NCI-H524 (cell line): Measurements from ENCODE around the gene AQP5.
A peak's percentile ranks its signal among the peaks of the same experiment; 100 is the strongest.

Source experiments
- DNase-seq, 2 experiments: peaks; one replicate each; lab custom pipeline; 2025; lab: John Stamatoyannopoulos, UW

AQP5 gene

DNA sequence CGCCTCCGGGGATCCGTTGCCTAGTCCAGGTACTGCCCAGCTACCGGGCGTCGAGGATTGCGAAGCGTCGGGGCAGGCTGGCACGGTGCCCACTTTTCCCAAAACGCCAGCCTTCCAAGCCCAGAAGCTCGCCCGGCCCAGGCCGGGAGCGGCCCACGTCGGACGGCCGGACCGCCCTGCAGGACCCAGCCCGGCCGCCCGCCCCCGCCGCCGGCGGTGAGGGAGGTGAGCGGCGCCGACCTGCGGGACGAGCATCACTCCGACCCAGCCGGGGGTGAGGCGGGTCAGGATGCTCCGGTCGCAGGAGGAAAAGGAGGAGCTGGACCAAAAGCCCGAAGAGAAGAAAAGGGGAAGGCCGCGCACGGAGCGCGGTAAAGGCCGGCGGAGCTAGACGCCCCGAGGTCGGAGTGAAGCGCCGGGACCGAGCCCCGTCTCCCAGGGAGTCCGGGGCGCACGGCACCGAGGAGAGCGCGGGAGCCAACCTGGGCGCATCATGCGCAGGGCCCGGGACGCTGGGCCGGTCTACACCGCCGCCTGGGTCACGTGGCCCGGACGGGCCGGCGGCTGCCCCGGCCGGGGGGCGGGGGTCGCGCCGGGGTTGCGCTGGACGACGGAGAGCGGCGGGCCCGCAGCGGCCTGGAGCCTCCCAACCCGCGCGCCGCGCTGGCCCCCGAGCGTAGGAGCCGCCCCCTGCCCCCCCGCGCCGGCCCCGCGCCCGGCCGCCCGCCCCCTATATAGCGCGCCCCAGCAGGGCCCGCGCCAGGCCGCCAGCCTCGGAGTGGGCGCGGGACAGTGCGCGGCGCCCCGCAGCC is at the start of gene AQP5:
Gene AQP5 (plus strand): TSS at position 762 of the 812 bp plus-strand sequence. CDS start 146 bp downstream, outside the sequence.
- DNase-seq: no peak

DNA sequence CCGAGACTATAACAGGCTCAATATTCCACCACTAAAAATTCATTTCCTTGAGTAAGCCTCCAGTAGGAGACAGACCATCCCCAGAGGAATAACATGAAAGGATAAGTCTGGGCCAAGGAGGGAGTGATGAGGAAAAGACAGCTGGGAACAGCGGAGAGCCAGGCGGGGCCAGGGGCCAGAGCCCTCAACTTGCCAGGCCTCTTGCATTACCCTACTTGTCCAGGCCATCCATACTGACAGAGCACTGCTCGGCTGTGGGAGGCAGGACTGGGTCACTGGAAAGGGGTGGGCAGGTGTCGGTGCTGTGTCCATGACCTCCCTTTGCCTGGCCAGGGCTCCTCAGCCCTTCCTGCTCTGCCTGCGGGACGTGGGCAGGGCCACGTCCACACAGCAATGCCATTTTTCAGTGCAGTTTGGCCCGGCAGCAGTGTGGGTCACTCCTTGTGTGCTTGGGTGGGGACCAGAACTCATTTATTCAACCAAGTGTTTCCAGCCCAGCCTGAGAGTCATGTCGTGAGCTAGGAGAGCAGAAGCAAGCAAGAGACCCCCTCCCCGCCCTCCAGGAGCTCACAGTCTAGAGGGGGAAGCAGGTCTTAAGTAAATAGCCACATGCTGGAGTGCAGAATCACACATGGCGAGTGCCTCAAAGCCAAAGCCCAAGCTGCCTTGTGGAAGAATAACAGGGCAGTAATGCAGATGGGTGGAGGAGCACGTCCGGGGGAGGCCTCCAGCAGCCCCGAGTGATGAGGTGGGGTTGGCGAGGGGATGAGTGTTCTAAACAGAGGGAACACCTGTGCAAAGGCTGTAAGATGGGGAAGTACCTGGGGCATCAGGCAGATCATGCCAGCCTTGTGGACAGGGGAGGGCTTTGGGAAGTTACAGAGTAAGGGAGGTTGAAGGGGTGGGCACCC is 49.1 kb upstream of the AQP5 start:
- no peak for DNase-seq

DNA sequence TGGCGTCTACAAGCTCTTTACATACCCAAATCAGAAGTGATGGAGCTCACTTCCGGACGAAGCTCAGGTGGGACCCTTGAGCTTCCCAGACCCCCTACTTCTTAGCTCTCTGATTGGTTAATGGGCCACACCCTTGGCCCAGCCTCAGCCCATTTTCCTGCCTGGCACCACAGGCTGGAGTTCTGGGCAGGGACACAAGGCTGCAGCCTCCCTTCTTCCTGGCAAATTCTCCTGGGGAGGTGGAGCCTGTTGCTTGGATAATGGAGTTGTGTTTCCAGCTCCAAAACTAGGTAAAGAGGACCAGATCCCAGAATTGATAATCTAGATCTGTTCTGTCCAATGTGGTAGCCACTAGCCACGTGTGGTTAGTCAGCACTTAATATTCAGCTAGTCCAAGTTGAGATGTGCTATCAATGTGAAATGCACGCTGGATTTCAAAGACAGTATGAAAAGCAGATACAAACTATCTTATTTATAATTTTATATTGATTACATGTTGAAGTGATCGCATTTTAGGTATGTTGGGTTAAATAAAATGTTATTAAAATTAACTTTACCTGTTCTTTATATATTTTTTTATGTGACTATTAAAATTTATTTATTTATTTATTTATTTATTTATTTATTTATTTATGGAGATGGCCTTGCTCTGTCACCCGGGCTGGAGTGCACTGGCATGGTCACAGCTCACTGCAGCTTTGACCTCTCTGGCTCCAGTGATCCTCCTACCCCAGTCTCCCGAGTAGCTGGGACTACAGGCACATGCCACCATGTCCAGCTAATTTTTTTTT is 45.3 kb upstream of the AQP5 start:
- no peak for DNase-seq

DNA sequence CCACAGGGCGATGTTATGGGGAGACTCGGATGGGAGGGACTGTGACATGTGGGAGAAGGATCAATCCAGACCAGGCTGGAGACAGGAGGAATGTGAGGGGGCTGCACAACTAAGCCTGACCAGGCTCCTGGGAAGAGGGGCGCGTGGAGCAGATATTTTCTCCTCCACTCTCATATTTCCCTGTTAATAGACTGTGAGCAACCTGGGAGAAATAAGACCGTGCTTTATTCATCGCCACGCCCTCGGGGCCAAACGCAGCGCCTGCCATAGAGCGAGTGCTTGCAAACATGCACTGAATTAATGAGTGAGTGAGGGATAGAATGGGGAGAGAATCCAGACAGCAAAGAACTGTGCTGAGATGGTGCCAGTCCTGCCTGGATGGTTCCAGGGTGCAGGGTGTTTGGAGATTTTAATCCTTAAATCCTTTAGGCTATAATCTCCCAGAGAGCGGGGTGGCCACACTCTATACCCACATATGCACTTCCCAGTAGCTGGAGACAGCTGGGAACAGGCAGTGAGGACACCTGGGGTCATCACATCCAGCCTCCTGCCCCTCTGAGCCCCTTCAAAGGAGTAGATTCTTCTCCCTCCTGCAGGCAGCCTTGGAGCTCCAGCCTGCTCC is 44.4 kb upstream of the AQP5 start:
- peak; percentile 59 to 81 for DNase-seq

DNA sequence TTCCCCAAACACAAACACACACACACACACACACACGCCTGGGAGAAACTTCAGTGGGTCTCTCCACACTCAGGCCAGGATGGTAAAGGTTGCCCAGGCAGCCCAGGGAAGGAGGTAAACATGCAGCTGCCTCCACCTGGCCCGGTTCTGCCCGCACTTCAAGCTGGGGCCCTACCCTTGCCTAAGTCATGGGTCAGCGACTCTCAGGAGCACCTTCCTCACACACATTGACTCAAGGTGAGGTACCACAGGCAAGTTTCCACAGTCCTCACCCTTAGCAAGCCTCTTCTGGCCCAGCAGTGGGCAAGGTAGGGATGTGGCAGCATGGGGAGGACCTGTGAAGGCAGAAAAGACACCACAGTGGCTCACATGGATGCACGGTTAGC is 43.9 kb upstream of the AQP5 start:
- no peak for DNase-seq

DNA sequence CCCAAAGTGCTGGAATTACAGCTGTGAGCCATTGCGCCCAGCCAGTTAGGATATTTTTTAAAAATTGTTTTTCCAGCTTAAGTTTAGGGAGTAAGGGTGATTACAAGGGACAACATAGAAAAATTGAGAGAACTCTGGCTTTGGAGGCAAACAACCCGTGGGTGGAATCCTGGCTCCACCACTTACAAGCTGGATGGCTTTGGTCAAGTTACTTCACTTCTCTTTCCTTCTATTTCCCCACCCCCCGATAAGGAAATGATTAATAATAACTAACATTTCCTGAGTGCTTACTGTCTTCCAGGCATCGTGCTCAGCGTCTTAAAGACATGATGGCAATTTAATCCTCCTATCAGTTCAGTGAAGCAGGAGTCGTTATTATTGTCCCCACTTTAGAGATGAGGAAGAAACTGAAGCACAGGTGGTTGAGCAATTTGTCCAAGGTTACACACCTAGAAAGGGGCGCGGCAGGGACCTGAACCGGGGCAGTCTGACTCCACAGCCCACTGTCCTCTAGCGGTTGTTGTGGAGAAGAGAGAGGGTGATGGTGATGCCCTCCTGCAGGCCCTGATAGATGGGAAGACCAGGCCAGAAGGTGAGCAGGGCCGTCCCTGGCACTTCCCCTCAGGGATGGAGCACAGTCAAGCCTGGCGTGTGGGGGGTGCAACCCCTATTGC is 41.3 kb upstream of the AQP5 start:
- DNase-seq: no peak

DNA sequence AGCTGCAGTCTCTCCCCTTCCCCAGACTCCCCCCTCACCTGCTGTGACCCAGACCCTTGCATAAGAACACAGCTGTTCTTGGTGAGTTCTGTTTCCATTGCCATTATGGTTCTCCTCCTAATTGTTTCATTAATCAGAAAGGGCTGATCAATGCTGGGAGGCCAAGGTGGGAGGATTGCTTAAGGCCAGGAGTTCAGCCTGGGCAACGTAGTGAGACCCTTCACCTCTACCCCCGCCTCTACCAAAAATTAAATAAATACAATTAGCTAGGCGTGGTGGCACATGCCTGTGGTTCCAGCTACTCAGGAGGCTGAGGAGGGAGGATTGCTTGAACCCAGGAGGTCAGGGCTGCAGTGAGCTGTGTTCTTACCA is 40.8 kb upstream of the AQP5 start:
- DNase-seq: no peak

DNA sequence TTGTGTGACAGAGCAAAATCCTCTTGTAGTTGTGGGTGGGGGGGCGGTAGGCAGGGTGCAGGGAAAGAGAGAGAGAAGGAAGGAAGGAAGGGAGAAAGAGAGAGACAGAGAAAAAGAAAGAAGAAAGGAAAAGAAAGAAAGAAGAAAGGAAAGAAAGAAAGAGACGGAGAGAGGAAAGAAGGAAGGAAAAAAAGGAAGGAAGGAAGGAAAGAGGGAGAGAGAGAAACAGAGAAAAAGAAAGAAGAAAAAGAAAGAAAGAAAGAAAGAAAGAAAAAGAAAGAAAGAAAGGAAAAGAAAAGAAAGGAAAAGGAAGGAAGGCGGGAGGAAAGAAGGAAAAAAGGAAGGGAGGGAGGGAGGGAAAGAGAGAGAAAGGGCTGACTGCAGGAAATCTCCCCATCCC is 40.4 kb upstream of the AQP5 start:
- no peak for DNase-seq

DNA sequence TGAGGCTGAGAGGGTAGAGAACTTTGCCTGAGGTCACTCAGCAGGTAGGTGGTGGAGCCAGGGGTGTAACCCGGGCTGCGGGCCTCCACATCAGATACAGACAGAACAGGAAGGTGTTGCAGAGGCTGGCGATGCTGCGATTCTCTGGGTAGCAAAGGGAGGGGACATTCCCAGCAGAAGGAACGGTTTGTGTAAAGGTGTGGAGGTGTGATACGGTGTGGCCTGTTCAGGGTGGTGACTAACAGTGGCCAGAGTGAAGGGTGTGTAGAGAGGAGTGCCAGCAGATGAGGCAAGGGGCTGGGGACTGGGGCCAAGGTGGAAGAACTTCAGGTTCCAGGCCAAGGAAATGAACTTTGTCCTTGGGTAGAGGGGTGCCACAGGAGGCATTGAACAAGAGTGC is 39.7 kb upstream of the AQP5 start:
- DNase-seq: no peak

DNA sequence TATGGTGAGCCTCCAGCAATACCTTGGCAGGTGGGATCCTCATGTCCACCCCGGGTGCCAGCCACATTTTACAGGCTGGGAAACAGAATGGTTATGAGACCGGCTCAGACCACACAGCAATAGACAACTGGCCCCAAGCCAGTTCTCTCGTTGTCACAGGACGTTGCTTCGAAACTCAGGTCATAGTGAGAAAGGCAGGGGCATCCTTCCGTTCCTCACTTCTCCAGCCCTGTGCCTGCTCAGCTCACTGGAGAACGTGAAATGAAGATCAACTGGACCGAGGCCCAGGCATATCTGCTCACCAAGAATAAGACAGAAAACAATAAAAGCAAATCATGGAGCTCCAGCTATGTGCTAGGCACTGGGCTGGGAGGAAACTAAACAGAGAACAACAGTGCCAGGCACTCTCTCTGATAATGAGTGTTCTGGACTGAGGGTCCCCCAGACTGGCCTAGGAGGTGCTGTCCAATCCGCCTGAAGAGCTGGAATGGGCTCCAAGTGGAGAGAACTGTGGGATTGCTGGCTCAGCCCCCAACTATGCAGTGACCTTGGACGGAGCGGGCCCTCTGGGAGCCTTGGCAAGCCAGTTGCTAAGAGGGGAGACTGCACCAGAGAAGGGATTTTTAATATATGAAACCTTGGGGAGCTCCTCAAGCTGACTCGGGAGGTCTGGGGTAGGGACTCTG is 39.2 kb upstream of the AQP5 start:
- no peak for DNase-seq

DNA sequence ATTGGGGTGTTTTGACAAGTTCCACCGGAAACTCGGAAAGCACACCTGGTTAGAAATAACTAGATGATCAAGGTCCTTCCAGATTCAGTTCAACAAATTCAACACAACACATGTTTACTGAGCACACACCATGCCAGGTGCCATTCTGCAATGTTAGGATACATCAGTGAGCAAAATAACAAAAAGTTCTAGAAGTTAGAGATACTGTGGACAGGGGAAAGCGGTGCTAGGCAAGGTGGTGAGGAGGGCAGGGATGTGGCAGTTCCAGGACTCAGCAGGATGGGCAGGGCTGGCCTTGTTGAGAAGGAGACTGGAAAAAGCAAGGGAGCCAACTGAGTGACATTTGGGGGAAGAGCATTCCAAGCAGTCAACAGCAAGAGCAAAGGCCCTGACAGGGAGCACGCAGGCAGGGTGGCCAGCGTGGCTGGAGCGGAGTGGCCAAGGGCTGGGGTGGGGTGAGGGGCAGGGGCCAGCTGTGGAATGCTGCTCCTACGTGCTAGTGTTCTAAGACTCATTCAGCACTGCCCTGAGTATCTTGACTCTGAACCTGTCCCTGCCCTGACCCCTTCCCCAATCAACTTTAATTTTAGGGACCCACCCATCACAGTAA is 38.5 kb upstream of the AQP5 start:
- no peak for DNase-seq

DNA sequence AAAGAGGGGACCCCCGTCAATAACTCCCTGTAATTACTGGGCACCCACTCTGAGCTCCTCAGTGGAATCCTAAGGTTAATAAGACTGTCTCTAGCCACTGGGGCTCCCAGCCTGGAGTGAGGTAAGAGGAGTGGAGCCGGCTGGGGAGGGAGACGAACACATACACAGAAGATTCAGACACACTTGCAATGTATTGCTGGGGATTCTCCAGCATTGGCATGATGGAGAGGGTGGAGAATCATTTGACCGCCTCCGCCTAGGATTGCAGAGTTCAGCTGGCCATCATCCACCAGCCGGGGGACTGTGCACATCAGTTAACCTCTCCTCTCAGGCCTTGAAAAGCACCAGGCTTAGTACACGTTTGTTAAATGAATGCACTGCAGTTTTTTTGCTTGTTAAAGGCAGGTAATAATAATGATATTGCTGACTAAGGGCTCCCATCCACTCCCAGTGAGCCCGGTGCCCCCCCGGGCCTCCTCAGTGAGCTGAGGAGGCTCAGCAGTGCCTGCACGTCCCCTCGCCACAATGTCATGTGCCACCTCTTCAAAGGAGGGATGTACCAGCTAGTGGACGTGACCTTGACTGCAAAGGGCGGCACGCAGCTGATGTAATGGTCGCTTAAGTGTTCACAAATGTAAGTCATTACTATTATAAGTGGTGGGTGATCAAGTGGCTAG is 37.7 kb upstream of the AQP5 start:
- DNase-seq: no peak

DNA sequence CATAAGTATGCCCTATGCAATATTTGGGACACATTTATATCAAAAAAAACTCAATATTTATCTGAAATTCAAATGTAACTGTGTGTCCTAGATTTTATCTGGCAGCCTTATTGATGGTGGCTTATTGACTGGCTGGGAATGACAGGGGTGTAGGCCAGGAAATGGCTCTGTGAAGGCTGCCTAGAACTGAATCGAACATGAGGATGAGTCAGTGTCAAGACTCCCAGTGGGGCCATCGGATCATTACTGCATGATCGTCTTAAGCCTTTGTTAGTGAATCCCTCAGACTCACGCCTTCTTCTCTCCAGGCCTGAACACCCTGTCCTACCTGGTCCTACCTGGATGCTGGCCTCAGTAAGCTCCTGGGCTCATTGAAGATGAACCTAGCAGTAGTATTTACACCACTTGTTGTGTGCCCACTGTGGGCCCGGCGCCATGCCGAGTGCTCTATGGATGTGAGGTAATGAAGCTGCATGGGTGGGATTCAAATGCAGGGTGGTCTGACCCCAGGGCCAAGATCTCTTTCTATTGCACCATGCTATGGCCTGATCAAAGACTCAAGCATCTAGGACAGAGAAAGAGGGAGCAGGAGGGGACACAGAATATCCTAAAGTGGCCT is 36.9 kb upstream of the AQP5 start:
- DNase-seq: no peak

DNA sequence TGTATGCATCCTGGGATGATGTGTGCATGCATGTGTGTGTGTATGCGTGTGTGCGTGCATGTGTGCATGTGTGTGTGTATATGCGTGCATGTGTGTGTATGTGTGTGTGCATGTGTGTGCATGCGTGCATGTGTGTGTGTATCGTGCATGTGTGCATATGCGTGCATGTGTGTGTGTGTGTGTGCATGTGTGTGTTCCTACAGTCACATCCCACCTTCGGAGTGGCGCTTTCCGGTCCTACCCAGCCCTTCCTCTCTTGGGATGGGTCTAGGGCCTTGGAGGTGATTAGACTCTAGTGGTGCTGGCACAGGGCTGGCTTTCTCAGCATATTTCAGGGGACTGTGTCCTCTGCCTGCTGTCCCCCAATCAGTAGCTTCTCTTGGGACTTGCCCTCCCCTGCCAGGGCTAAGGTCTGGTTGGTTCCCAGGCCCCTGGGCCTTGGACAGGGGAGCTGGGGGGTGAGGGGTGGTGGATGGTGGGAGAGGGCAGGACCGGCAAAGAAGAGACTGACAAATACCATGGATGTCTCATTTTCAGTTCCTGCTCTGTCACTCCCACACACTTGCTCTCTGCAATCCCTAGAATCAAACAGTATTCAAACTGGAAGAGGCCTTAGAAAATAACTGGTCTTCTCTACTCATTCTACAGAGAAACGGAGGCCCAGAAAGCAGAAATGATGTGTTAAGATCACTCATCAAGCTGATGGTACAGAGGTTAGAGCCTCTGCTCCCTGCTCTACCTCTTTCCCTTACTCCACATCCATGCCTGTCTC is 36.1 kb upstream of the AQP5 start:
- DNase-seq: no peak

DNA sequence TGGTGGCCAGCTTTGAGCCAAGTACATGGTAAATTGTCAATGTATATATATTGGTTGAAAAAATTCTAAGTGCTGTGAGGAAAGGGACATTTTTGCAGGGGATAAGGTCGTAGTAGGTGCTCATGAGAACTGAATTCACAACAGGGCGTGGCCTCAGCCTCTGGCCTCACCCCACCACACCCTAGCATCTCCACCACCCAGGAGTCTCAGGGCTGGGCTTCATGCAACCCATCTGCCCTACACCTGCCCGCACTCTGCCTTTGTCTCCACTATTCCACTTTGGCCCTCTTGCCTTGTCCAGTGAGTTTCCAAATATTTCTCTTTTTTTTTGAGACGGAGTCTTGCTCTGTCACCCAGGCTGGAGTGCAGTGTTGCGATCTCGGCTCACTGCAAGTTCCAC is 33.2 kb upstream of the AQP5 start:
- no peak for DNase-seq

DNA sequence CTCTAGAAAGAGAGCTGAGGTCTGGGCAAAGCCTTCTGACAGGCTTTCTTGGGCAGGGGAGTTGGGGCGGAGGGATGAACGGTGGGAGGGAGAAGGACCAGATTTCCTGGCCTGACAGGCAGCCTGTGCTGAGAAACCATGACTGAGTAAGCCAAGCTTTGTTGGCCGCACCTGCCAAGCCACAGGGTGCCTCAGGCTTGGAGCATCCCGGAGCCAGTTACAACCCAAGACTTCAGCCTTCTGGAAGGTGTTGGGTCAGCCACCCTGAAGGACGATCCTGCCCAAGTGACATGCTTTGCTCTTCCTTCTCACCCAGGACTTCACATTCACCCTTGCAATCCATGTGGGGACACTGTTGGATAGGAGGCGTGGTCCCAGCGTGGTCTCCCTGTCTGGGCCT is 32.1 kb upstream of the AQP5 start:
- DNase-seq: no peak

DNA sequence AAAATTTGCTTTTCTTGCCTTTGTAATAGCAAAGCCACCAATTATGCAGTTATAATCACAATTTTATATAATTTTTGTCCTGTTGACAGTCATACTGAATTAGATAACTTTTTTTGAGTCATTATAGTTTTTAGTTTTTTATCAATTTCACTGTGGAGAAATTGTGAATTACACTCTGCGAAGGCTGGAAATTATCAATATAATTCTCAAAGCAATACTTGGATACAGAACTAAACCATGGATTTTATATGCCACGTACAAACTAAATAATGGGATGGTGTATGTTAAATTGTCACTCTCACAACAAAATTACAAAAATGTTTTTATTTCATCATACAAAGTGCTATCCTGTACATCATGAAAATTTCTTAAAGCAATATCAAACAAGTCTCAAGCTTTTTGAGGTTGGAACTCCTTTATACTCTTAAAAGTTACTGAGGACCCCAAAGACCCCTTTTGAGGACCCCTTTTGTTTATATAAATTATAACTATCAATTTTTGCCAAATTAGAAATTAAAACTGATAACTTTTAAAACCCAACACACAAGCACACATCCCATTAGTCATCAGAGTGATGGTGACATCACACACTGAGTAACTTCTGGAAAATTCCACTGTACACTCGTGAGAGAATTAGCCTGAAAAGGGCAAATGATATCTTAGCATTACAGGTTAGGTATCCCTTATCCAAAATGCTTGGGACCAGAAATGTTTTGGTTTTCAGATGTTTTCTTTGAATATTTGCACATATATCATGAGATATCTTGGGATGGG is 31.0 kb upstream of the AQP5 start:
- DNase-seq: no peak

DNA sequence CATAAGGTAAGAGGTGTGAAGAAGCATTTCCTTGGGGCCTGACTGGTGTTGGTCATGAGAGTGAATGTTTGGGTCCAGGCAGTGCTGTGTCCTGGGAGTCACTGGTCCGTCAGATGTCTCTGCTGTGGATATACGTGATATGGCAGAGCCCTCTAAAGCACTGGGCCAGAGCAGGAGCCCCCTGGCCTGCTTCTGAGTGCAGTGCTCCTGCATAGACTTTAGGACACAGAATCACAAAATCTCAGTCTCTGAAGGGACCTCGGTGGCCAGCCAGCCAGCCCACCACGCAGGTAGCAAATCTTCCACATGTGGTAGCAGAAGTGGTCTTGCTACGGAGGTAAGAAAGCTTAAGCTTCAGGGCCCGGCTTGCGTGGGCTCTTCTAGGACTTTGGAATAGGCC is 29.6 kb upstream of the AQP5 start:
- DNase-seq: no peak
